Astrocyte (in vitro differentiated cells and primary cell): ENCODE measurements around the gene PPP2R2D. TPM values are rescaled to one million over a fixed set of nuclear protein-coding genes. Genes with fewer than 3 reads are reported as not detected.
"Not testable (repeated sequence)": the region's sequence is repeated elsewhere in the genome, so short reads cannot be mapped to it uniquely, and the experiment has no call there.

Experiments
- DNase-seq: peaks from one replicate; pipeline ENCODE4 v3.0.0-alpha.2; 2010; ENCODE audit warnings: low read depth
- FAIRE-seq: peaks from 2 replicates; lab custom pipeline; 2011; peaks lifted over from hg19 to GRCh38; lab: Jason Lieb, UNC
- H2AFZ ChIP-seq: 2 replicates; pipeline ENCODE4 v1.6.0; 2012; ENCODE audit warnings: low read depth, low read length, inconsistent platforms
- H3K27ac ChIP-seq: 2 replicates; pipeline ENCODE4 v1.5.1; 2011; ENCODE audit warnings: low read depth, low read length, inconsistent platforms
- H3K27me3 ChIP-seq: 2 replicates; pipeline ENCODE4 v1.6.0; 2011; ENCODE audit warnings: low read length, inconsistent platforms; ENCODE audit not compliant: insufficient read depth
- H3K36me3 ChIP-seq: 2 replicates; pipeline ENCODE4 v1.5.1; 2011; ENCODE audit warnings: low read length, inconsistent platforms; ENCODE audit not compliant: insufficient read depth
- H3K4me1 ChIP-seq: 2 replicates; pipeline ENCODE4 v1.5.1; 2011; ENCODE audit warnings: low read length, inconsistent platforms; ENCODE audit not compliant: insufficient read depth
- H3K4me2 ChIP-seq: 2 replicates; pipeline ENCODE4 v1.6.0; 2012; ENCODE audit warnings: low read length, inconsistent platforms
- H3K4me3 ChIP-seq: 2 replicates; pipeline ENCODE4 v1.5.1; 2011; ENCODE audit warnings: low read depth, mild to moderate bottlenecking, low read length, inconsistent platforms; ENCODE audit not compliant: insufficient read depth
- H3K79me2 ChIP-seq: 2 replicates; pipeline ENCODE4 v1.6.0; 2012; ENCODE audit warnings: mild to moderate bottlenecking, low read length, inconsistent platforms; ENCODE audit not compliant: insufficient read depth
- H3K9ac ChIP-seq: 2 replicates; pipeline ENCODE4 v1.6.0; 2012; ENCODE audit warnings: mild to moderate bottlenecking, low read length, inconsistent platforms
- H3K9me3 ChIP-seq: 2 replicates; pipeline ENCODE4 v1.5.1; 2012; ENCODE audit warnings: low read depth, mild to moderate bottlenecking, low read length, inconsistent platforms; ENCODE audit not compliant: insufficient read depth
- H4K20me1 ChIP-seq: 2 replicates; pipeline ENCODE4 v1.6.0; 2012; ENCODE audit warnings: low read length, inconsistent platforms; ENCODE audit not compliant: insufficient read depth
- H3K27ac Mint-ChIP-seq: one replicate; pipeline ENCODE4 v1.8.0; 2021; ENCODE audit warnings: mild to moderate bottlenecking, mixed read lengths; ENCODE audit not compliant: unreplicated experiment
- H3K27me3 Mint-ChIP-seq: one replicate; pipeline ENCODE4 v1.8.0; 2021; ENCODE audit warnings: low read depth, mixed read lengths; ENCODE audit not compliant: unreplicated experiment
- H3K36me3 Mint-ChIP-seq: one replicate; pipeline ENCODE4 v1.8.0; 2021; ENCODE audit warnings: low read depth, mixed read lengths; ENCODE audit not compliant: unreplicated experiment
- H3K4me1 Mint-ChIP-seq: one replicate; pipeline ENCODE4 v1.8.0; 2021; ENCODE audit warnings: low read depth, mixed read lengths; ENCODE audit not compliant: unreplicated experiment
- H3K4me3 Mint-ChIP-seq: one replicate; pipeline ENCODE4 v1.8.0; 2021; ENCODE audit warnings: mild to moderate bottlenecking, moderate library complexity, mixed read lengths; ENCODE audit not compliant: unreplicated experiment
- H3K9me3 Mint-ChIP-seq: one replicate; pipeline ENCODE4 v1.8.0; 2021; ENCODE audit warnings: mild to moderate bottlenecking, mixed read lengths; ENCODE audit not compliant: unreplicated experiment
- EZH2 ChIP-seq: IDR thresholded peaks from 2 replicates; pipeline ENCODE4 v1.6.1; 2012; ENCODE audit warnings: mild to moderate bottlenecking, low read length, inconsistent platforms; ENCODE audit not compliant: insufficient read depth
- total RNA-seq: library from RNA; stranded (reverse); gene quantifications from 2 replicates; pipeline ENCODE4 v1.2.1, GENCODE V29; 2021
- TF ChIP-seq, protein P1 (sequence below): IDR thresholded peaks from 2 replicates; pipeline ENCODE4 v1.5.1; 2011; ENCODE audit warnings: low read depth, mild to moderate bottlenecking, inconsistent platforms, low read length, moderate library complexity; ENCODE audit not compliant: insufficient read depth

Gene PPP2R2D
- total RNA-seq, 1 donor from 2014 or later, result 32.5 TPM

DNA sequence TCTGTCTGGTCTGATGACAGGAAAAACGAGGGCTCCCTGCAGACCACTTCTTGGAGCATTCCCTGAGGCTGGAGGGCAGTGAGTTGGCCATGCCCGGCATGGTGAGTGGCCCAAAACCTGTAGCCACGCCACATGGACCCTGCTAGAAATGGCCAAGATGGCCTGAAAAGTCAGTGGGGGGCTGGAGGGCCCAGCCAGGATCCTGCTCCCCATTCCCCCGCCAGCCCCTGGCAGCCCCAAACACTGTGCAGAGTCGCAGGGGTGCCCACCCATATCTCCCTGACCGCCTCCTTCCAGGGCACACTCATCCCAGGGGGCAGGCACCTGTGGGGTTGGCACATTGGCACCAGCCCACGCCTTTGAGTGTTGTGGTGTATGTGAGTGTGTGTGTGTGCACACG lies 18.7 kb upstream of the PPP2R2D start:
- Mint-ChIP-seq H3K4me3 (no peak overlapping the region), H3K4me1 (no peaks in the 10 kb centered on the region), H3K36me3 (no peaks in the 10 kb centered on the region), H3K27me3 (peaks cover 18% of the 10 kb centered on the region), H3K9me3 (peaks cover 6% of the 10 kb centered on the region), H3K27ac (no peak overlapping the region)
- no peak overlapping the region for H3K9ac ChIP-seq
- FAIRE-seq (no peak), DNase-seq (no peak)
- H2AFZ ChIP-seq, result no peak overlapping the region
- H4K20me1 ChIP-seq, result no peaks in the 10 kb centered on the region
- TF ChIP-seq, protein P1, sequence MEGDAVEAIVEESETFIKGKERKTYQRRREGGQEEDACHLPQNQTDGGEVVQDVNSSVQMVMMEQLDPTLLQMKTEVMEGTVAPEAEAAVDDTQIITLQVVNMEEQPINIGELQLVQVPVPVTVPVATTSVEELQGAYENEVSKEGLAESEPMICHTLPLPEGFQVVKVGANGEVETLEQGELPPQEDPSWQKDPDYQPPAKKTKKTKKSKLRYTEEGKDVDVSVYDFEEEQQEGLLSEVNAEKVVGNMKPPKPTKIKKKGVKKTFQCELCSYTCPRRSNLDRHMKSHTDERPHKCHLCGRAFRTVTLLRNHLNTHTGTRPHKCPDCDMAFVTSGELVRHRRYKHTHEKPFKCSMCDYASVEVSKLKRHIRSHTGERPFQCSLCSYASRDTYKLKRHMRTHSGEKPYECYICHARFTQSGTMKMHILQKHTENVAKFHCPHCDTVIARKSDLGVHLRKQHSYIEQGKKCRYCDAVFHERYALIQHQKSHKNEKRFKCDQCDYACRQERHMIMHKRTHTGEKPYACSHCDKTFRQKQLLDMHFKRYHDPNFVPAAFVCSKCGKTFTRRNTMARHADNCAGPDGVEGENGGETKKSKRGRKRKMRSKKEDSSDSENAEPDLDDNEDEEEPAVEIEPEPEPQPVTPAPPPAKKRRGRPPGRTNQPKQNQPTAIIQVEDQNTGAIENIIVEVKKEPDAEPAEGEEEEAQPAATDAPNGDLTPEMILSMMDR, result no peak
- TF ChIP-seq EZH2, result no peak
- H3K4me2 ChIP-seq, result no peak overlapping the region
- no peak overlapping the region for H3K27ac ChIP-seq
- H3K36me3 ChIP-seq, result no peaks in the 10 kb centered on the region
- H3K4me1 ChIP-seq, result no peaks in the 10 kb centered on the region
- peaks cover 2% of the 10 kb centered on the region for H3K27me3 ChIP-seq
- no peak overlapping the region for H3K4me3 ChIP-seq
- H3K79me2 ChIP-seq, result no peaks in the 10 kb centered on the region
- peaks cover 14% of the 10 kb centered on the region for H3K9me3 ChIP-seq

DNA sequence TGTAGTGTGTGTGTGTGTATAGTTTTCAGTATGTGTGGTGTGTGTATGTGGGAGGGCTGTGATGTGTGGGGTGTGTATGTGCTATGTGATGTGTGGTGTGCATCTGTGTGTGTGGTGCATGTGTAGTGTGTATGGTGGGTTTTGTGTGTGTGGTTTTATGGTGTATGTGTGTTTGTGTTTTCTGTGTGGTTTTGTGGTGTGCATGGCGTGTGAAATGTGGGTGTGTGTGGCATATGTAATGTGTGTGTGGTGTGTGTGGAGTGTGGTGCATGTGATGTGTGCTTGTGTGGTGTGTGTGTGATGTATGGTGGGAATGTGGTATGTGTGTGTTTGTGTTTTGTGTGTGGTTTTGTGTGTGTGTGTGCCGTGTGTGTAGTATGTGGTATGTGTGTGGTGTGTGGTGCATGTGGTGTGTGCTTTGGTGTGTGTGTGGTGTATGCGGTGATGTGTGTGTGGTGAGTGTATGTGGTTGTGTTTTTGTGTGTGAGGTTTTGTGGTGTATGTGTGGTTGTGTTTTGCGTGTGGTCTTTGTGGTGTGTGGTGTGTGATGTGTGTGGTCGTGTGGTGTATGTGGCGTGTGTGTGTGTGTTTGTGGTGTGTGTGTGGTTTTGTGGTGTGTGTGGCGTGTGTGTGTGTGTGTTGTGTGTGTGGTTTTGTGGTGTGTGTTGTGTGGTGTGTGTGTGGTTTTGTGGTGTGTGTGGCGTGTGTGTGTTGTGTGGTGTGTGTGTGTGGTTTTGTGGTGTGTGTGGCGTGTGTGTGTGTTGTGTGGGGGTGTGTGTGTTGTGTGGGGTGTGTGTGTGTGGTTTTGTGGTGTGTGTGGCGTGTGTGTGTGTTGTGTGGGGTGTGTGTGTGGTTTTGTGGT lies 18.0 kb upstream of the PPP2R2D start:
- TF ChIP-seq, protein P1, result no peak
- H3K27me3 Mint-ChIP-seq, result peaks cover 18% of the 10 kb centered on the region
- FAIRE-seq, result no peak
- no peaks in the 10 kb centered on the region for H3K36me3 Mint-ChIP-seq
- H3K4me3 Mint-ChIP-seq, result no peak overlapping the region
- H3K27ac Mint-ChIP-seq, result no peak overlapping the region
- H3K27me3 ChIP-seq, result peaks cover 2% of the 10 kb centered on the region
- H2AFZ ChIP-seq, result no peak overlapping the region
- peaks cover 6% of the 10 kb centered on the region for H3K9me3 Mint-ChIP-seq
- H3K36me3 ChIP-seq, result no peaks in the 10 kb centered on the region
- no peak overlapping the region for H3K27ac ChIP-seq
- no peak overlapping the region for H3K4me3 ChIP-seq
- H3K9me3 ChIP-seq, result peaks cover 14% of the 10 kb centered on the region
- H3K79me2 ChIP-seq, result no peaks in the 10 kb centered on the region
- no peaks in the 10 kb centered on the region for H3K4me1 ChIP-seq
- H4K20me1 ChIP-seq, result no peaks in the 10 kb centered on the region
- no peak overlapping the region for H3K4me2 ChIP-seq
- no peaks in the 10 kb centered on the region for H3K4me1 Mint-ChIP-seq
- DNase-seq, result no peak
- H3K9ac ChIP-seq, result no peak overlapping the region

DNA sequence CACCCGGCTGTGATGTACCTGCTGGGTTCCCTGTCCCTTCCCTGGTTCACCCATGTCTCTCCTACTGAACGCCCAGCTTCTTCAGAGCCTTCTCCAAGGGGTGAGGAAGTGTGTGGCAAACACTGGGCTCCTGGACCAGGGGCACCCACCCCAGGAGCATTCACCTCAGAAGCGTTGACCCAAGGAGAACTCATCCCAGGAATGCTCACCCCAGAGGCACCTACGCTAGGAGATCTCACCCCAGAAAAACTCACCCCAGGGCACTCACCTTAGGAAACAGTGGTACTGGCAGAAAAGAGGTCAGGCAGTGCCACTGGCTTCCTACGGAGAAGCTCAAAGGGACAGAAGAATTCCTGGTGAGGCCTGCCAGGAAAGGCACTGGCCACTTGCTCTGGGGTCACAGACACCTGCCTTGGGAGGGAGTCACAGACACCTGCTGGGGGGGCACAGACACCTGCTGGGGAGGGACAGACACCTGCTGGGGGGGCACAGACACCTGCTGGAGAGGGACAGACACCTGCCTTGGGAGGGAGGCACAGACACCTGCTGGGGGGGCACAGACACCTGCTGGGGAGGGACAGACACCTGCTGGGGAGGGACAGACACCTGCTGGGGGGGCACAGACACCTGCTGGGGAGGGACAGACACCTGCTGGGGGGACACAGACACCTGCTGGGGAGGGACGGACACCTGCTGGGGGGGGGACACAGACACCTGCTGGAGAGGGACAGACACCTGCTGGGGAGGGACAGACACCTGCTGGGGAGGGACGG lies 17.0 kb upstream of the PPP2R2D start:
- H3K36me3 ChIP-seq, H3K4me1 Mint-ChIP-seq, H3K9ac ChIP-seq, H3K4me3 ChIP-seq, H3K9me3 Mint-ChIP-seq, H4K20me1 ChIP-seq, H3K4me2 ChIP-seq, H3K4me3 Mint-ChIP-seq, H3K79me2 ChIP-seq, DNase-seq, H3K4me1 ChIP-seq, H3K27me3 ChIP-seq, H2AFZ ChIP-seq, FAIRE-seq, H3K36me3 Mint-ChIP-seq, H3K27ac Mint-ChIP-seq, H3K27ac ChIP-seq: not testable (repeated sequence)
- H3K27me3 Mint-ChIP-seq, result peaks cover 11% of the 10 kb centered on the region
- H3K9me3 ChIP-seq, result peaks cover 14% of the 10 kb centered on the region
